HG02678 (cell line): Measurements from ENCODE around the gene GALK2.
"Not testable (repeated sequence)": the region's sequence is repeated elsewhere in the genome, so short reads cannot be mapped to it uniquely, and the experiment has no call there.

ENCODE experiments used
- ATAC-seq: cut with Tn5 transposase; IDR thresholded peaks from one replicate; pipeline ENCODE4 v1.9.1; 2021; ENCODE audit warnings: mild to moderate bottlenecking, moderate library complexity; ENCODE audit not compliant: unreplicated experiment

The GALK2 gene

GRCh38 chr15:49328941-49329340 is 158.9 kb downstream of the GALK2 start:
- no peak for ATAC-seq

DNA sequence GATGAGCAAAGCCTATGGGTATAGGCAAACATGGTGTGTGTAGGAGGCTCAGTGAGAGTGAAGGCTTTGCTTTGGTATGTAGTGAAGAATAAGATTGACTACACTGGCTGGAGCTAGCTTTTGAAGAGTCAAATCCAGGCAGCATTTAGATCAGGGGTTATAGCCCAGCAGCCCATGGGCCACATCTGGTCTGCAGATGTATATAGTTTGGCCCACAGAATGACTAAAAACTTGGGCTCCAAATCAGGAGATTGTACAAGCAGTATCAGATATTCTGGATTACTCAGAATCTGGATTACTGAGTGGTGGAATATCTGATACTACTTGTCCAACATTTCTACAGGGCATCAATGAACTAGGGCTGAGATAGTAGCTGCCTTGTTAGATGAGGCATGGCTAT is 160.1 kb downstream of the GALK2 start:
- ATAC-seq = no peak

- no peak for ATAC-seq
These were observed 161.4 kb downstream of the GALK2 start for GRCh38 chr15:49331442-49331841.

DNA sequence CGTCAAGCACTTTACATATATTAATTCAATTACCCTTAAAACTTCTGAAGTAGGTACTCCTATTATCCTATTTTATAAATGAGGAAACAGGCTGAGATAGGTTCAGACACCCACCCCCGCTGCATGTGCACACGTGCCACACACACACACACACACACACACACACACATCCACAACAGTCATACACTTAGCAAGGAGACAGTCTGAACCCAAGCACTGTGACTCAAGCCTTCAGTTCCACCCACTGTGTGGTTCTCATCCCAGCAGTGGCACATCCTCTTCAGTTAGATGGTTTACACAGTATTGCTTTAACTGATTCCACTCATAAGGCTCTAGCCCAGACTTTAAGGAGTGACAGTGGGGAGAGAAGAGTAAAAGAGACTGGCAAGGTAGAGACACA is 161.9 kb downstream of the GALK2 start:
- ATAC-seq = no peak

- ATAC-seq = no peak
These were observed 169.6 kb downstream of the GALK2 start for GRCh38 chr15:49339656-49340055.

DNA sequence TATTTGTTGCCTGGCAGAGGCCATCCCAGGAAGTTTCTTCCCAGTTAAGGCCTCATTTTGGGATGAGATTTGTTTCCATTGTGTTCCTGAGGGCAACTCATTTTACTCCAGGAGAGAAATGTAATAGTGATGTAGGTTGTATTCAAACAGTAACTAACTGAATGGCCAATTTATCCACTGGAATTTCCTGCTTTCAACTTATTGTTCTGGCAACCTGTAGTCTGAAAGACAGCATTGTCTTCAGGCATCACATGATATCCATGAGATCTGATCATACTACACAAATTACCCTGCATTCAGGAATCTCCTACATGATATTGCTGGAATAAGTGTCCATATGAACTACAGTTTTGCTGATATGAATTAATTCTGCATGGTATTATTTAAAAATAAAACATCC is 173.5 kb downstream of the GALK2 start:
- no peak for ATAC-seq

DNA sequence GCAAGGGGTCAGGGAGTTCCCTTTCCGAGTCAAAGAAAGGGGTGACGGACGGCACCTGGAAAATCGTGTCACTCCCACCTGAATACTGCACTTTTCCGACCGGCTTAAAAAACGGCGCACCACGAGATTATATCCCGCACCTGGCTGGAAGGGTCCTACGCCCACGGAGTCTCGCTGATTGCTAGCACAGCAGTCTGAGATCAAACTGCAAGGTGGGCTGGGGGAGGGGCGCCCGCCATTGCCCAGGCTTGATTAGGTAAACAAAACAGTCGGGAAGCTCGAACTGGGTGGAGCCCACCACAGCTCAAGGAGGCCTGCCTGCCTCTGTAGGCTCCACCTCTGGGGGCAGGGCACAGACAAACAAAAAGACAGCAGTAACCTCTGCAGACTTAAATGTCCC is 184.4 kb downstream of the GALK2 start:
- not testable (repeated sequence) for ATAC-seq

- ATAC-seq = no peak
These were observed 191.3 kb downstream of the GALK2 start for GRCh38 chr15:49361370-49361769.

- no peak for ATAC-seq
These were observed 196.4 kb downstream of the GALK2 start for GRCh38 chr15:49366496-49366895.

DNA sequence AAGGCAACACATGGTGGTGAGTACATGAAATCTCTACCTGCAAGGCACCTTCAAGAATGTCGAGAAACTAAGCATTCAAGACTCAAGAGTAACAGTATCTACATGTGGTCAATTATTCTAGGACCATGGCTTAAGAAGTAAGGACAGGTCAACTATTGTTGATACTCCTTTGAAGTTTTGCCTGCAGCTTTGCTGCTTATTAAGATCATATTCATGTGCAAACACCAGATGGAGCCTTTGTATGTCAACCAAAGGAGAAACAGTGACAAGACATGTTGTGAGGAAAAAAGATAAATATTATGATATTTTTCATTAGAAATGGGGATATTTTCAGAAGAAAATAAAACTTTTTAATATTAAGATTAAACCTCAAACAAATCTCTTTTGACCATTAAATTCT is 200.7 kb downstream of the GALK2 start:
- no peak for ATAC-seq

DNA sequence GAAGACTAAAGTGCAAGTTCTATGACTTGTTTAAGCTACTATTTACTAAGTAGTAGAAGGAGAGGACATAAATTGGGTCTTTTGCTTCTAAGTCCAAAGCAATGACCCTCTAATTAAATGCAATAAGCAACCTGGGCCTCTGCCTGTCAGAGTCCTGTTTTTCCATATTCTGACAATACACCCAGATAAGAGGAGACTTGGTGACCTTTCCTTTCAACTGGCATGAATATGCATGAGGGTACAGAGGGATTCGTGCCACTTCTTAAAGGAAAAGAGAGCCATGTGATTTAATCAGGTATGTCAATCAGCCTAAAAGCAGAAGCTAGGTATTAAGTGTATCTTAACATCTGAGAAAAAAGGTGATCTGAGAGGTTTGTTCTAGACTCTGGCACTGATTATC is 202.3 kb downstream of the GALK2 start:
- no peak for ATAC-seq

DNA sequence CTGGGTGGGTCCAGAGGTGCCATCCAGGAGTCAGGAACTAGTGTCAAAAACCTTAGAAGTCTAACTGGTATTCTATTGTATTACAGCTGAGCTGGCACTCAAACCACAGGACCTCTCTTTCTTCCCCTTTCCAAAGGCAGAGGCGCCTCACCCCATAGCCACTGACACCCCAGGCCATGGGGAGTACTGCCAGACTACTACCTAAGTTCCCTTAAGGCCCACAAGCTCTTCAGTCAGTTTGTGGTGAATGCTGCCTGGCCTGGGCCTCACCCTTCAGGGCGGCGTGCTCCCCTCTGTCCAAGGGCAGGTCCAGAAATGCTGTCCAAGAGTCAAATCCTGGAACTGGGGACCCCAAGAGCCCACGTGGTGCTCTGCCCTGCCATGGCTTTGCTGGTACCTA is 209.9 kb downstream of the GALK2 start:
- ATAC-seq = no peak

- no peak for ATAC-seq
These were observed 210.9 kb downstream of the GALK2 start for GRCh38 chr15:49380912-49381311.
